SKM-1 treated with dmso at 0.1 percent for 144 hours (cell line): ENCODE data around the gene GLUD1.

Source experiments
- DNase-seq: peaks from one replicate; lab custom pipeline; 2025; ENCODE audit not compliant: unreplicated experiment; lab: John Stamatoyannopoulos, UW

Gene GLUD1

GRCh38 chr10:87000491-87000890 is 94.2 kb downstream of the GLUD1 start:
- no peak for DNase-seq
